Cardiac fibroblast (primary cell): ENCODE measurements around the gene APOL3.

Source experiments
- DNase-seq, 2 donors: peaks; one replicate each; pipeline versions ENCODE4 v3.0.0 to v3.0.0-alpha.2; 2010; ENCODE audit warnings: low read depth in 2 of 2
- H3K4me3 ChIP-seq, 2 donors: replicated peaks in 1 of 2; 1 replicate in 1 of 2; 2 replicates in 1 of 2; pipeline ENCODE4 v1.5.1; 2011; ENCODE audit warnings: low read depth in 2 of 2, low read length in 2 of 2, mild to moderate bottlenecking in 2 of 2, moderate library complexity in 1 of 2
- CTCF ChIP-seq: IDR thresholded peaks from one replicate; pipeline ENCODE4 v1.5.1; 2011; ENCODE audit warnings: low read depth, mild to moderate bottlenecking, low read length, inconsistent platforms

APOL3 gene

DNA sequence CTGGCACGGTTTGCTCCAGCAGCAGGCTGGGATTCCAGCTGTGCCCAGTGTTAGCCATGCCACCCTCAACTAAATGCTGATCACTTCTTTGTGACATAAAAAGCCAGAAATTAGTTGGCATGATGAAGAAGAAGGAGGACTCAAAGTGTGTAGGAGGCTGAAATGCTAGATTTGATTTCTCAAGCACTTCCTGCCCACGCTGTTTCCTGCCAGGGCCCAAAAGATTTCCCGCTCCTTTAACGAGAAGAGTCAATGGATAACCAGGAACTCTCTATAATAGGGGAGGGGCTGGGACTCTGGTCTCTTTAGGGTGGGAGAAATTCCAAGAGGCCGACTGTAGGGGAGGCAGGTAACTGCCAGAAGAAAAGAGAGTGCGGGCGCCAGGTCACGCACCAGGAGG is 26.4 kb downstream of the APOL3 start:
- peak in 1 of 2 donors; percentile 31 for DNase-seq
- TF ChIP-seq CTCF = no peak

DNA sequence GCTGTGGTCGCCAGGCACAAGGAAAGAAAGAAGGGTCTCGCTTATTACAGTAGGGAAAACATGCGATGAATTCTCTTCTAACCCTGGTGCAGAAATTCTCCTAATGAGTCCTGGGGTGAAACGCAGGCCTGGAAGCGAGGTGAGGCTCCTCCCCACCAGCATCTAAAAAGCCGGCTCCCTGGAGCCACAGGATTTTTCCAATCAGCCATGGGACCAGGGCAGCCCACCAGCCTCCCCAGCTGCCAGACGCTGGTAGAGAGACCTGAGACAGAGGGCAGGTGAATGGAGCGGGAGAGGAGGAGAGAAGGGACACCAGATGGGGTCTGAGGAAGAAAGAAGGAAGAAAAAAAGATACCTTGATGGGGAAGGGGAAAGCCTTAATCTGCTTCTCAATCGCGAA is 28.6 kb downstream of the APOL3 start:
- H3K4me3 ChIP-seq = no peak overlapping the region
- no peak for TF ChIP-seq CTCF
- DNase-seq = no peak

More for the DNA sequence above, 26.4 kb downstream of the APOL3 start:
- H3K4me3 ChIP-seq = no peak overlapping the region

GRCh38 chr22:36129486-36130388 is 30.8 kb downstream of the APOL3 start:
- H3K4me3 ChIP-seq = no peak overlapping the region
- DNase-seq = peak in 1 of 2 donors; percentile 24
- no peak for TF ChIP-seq CTCF

GRCh38 chr22:36129071-36129470 is 31.5 kb downstream of the APOL3 start:
- no peak overlapping the region for H3K4me3 ChIP-seq
- TF ChIP-seq CTCF = no peak
- DNase-seq = no peak

GRCh38 chr22:36125994-36126531 is 34.5 kb downstream of the APOL3 start:
- TF ChIP-seq CTCF = no peak
- no peak for DNase-seq
- H3K4me3 ChIP-seq = no peak overlapping the region

DNA sequence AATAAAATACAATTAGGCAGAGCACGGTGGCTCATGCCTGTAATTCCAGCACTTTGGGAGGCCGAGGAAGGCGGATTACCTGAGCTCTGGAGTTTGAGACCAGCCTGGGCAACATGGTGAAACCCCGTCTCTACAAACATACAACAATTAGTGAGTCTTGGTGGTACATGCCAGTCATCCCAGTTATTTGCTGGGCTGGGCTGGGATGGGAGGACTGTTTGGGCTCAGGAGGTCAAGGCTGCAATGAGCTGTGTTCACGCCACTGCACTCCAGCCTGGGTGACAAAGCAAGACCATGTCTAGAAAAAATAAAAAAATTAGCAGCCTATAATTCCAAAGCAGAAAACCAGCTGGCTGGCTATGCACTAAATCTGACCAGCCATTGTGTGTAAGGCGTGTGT is 35.1 kb downstream of the APOL3 start:
- no peak for DNase-seq
- no peak for TF ChIP-seq CTCF
- H3K4me3 ChIP-seq = no peak overlapping the region

DNA sequence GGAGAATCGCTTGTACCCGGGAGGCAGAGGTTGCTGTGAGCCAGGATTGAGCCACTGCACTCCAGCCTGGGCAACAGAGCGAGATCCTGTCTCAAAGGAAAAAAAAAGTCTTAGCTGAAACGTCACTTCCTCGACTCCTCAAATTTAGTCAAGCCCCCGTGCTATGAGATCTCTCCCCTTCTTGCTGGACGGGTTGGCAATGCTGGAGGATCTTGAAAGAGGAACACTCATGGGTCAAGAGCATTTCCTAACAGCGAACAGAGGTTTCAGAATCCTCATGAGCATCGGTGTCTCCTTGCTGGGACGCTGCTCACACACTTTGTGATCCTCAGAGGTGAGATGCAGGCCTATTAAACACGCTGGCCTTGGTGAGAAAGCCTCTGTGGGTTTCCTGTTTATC is 35.9 kb downstream of the APOL3 start:
- TF ChIP-seq CTCF = no peak
- DNase-seq = no peak

More for the DNA sequence above, 35.9 kb downstream of the APOL3 start:
- no peak overlapping the region for H3K4me3 ChIP-seq
